Measurements from ENCODE around the gene LANCL2.

The LANCL2 gene

DNA sequence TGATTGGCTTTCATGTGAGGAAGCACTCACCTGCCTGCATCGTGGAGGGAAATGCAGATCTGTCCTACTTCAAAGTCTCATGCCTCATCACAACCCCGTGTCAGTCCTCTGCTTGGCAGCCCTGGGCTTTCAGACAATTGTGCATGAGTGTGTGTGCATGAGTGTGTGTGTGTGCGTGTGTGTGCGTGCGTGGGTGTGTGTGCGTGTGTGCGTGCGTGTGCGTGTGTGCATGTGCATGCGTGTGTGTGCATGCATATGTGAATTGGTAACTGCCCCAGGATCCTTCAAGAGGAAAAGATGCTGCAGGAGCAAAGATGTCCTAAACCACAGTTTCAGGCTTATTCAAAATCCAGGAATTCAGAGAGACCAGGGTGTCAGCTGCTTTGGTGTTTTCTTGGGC is 71.3 kb downstream of the LANCL2 start:
- H3K4me1 ChIP-seq (ENCODE audit: low read length) = peaks cover 14% of the 10 kb centered on the region
- H3K79me2 ChIP-seq (ENCODE audit: low read length) = no peaks in the 10 kb centered on the region
- H3K9ac ChIP-seq (ENCODE audit: low read length) = no peak overlapping the region
- H3K4me3 ChIP-seq (ENCODE audit: low read length) = no peak overlapping the region
- no peak overlapping the region for H3K4me2 ChIP-seq (ENCODE audit: low read length)
- H3K27ac ChIP-seq (ENCODE audit: low read length) = no peak overlapping the region
- H3K9me3 ChIP-seq (ENCODE audit: insufficient read depth, low read length) = no peaks in the 10 kb centered on the region
- no peak for TF ChIP-seq EZH2phosphoT487 (IDR thresholded peaks at IDR 0.05; ENCODE audit: low read depth)
- TF ChIP-seq, protein P1, sequence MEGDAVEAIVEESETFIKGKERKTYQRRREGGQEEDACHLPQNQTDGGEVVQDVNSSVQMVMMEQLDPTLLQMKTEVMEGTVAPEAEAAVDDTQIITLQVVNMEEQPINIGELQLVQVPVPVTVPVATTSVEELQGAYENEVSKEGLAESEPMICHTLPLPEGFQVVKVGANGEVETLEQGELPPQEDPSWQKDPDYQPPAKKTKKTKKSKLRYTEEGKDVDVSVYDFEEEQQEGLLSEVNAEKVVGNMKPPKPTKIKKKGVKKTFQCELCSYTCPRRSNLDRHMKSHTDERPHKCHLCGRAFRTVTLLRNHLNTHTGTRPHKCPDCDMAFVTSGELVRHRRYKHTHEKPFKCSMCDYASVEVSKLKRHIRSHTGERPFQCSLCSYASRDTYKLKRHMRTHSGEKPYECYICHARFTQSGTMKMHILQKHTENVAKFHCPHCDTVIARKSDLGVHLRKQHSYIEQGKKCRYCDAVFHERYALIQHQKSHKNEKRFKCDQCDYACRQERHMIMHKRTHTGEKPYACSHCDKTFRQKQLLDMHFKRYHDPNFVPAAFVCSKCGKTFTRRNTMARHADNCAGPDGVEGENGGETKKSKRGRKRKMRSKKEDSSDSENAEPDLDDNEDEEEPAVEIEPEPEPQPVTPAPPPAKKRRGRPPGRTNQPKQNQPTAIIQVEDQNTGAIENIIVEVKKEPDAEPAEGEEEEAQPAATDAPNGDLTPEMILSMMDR (IDR thresholded peaks at IDR 0.05; ENCODE audit: low read depth, low read length) = no peak
- H3K27me3 ChIP-seq (ENCODE audit: low read depth, low read length) = no peaks in the 10 kb centered on the region
- H3K36me3 ChIP-seq (replicated peaks; ENCODE audit: low read depth, low read length) = peaks cover 7% of the 10 kb centered on the region
- no peaks in the 10 kb centered on the region for H4K20me1 ChIP-seq (ENCODE audit: insufficient read depth, low read length)
- H2AFZ ChIP-seq (ENCODE audit: low read depth, low read length) = no peak overlapping the region

DNA sequence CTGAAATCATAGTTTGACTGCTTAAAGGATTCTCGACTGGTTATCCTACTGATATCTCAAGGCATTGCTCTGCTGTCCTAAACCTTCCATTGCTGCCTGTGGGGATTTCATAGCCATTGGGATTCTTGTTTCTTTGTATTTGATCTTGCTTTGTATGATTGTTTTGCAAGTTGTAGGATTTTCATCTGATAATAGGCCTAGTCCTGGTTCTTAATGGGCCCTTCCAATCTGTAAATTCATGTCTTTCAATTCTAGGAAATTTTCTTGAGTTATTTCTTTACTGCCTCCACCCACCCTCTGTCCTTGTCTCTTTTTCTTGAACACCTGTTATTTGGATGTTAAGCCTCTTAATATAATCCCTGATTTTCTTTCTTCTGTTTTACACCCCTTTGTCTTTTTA is 72.2 kb downstream of the LANCL2 start:
- Histone ChIP-seq H3K27me3 (ENCODE audit: low read depth, low read length) (no peaks in the 10 kb centered on the region), H2AFZ (ENCODE audit: low read depth, low read length) (no peak overlapping the region), H4K20me1 (ENCODE audit: insufficient read depth, low read length) (no peaks in the 10 kb centered on the region), H3K79me2 (ENCODE audit: low read length) (no peaks in the 10 kb centered on the region), H3K9ac (ENCODE audit: low read length) (no peak overlapping the region), H3K4me3 (ENCODE audit: low read length) (no peak overlapping the region), H3K4me1 (ENCODE audit: low read length) (peaks cover 14% of the 10 kb centered on the region), H3K4me2 (ENCODE audit: low read length) (no peak overlapping the region), H3K27ac (ENCODE audit: low read length) (no peak overlapping the region), H3K9me3 (ENCODE audit: insufficient read depth, low read length) (no peaks in the 10 kb centered on the region), H3K36me3 (replicated peaks; ENCODE audit: low read depth, low read length) (peaks cover 7% of the 10 kb centered on the region)
- TF ChIP-seq EZH2phosphoT487 (IDR thresholded peaks at IDR 0.05; ENCODE audit: low read depth) = no peak
- TF ChIP-seq, protein P1 (IDR thresholded peaks at IDR 0.05; ENCODE audit: low read depth, low read length) = no peak

DNA sequence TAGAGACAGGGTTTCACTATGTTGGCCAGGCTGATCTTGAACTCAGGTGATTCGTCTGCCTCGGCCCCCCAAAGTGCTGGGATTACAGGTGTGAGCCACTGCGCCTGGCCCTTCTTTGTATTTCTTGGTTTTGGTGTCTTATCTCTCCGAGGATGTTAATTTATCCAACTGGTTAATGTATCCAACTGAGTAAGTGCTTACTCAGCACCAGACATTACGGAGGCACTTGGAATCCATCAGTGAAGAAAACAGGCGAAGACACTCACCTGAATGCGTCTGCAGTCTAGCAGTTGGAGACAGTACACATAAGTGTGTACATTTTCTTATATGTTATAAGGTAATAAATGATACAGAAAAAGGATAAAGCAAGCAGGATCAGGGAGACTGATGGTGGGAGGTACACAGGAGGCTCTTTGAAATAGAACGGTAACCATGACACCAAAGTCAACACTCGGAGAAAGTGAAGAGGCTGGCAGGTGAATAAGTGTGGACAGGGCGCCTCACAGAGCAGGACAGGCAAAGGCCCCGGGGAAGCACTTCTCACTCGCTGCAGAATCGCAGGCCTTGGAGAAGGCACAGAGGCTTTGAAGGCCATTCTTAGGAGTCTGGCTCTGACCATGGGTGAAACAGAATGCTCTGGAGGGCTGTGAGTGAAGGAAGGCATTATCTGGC is 73.1 kb downstream of the LANCL2 start:
- Histone ChIP-seq H3K4me1 (ENCODE audit: low read length) (peaks cover 14% of the 10 kb centered on the region), H3K4me3 (ENCODE audit: low read length) (no peak overlapping the region), H3K36me3 (replicated peaks; ENCODE audit: low read depth, low read length) (peaks cover 7% of the 10 kb centered on the region), H4K20me1 (ENCODE audit: insufficient read depth, low read length) (no peaks in the 10 kb centered on the region), H3K27ac (ENCODE audit: low read length) (no peak overlapping the region), H3K9ac (ENCODE audit: low read length) (no peak overlapping the region), H3K4me2 (ENCODE audit: low read length) (no peak overlapping the region), H3K27me3 (ENCODE audit: low read depth, low read length) (no peaks in the 10 kb centered on the region), H3K79me2 (ENCODE audit: low read length) (no peaks in the 10 kb centered on the region), H2AFZ (ENCODE audit: low read depth, low read length) (no peak overlapping the region), H3K9me3 (ENCODE audit: insufficient read depth, low read length) (no peaks in the 10 kb centered on the region)
- TF ChIP-seq, protein P1 (IDR thresholded peaks at IDR 0.05; ENCODE audit: low read depth, low read length) = no peak
- no peak for TF ChIP-seq EZH2phosphoT487 (IDR thresholded peaks at IDR 0.05; ENCODE audit: low read depth)

DNA sequence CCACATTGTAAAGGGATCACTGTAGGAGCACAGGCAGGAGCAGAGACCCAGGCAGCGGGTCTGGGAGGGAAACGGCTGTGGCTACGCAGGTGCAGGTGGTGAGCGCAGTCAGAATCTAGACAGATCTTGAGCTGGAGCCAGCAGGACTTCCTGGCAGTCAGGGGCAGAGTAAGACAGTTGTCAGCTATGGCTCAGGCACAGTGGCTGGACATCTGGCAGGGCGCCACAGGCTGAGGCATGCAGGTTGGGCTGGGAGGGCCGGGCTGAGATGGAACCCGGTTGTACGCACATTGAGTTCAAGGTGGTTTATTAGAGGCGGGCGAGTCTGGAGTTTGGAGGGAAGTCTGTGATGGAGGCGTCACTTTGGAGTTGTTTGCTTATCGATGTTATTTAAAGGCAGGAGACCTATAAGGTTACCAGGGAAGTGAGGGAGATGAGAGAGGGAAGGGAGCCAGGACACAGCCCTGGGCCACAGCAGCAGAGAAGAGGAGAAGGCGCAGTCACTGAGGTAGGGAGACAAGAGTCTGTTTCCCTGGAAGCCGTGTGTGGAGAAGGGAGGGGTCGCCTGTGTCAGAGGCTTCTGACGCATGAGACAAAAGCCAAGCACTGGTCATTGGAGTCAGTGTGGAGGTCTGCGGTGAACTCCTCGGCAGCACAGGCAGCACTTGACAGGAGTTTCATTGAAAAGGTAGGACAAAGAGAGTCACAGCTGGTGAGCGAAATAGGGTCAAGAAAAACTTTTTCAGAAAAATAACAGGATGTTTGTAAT is 73.8 kb downstream of the LANCL2 start:
- H3K9me3 ChIP-seq (ENCODE audit: insufficient read depth, low read length) = no peaks in the 10 kb centered on the region
- H3K9ac ChIP-seq (ENCODE audit: low read length) = no peak overlapping the region
- no peaks in the 10 kb centered on the region for H4K20me1 ChIP-seq (ENCODE audit: insufficient read depth, low read length)
- no peak overlapping the region for H2AFZ ChIP-seq (ENCODE audit: low read depth, low read length)
- H3K27ac ChIP-seq (ENCODE audit: low read length) = no peak overlapping the region
- H3K79me2 ChIP-seq (ENCODE audit: low read length) = no peaks in the 10 kb centered on the region
- H3K4me2 ChIP-seq (ENCODE audit: low read length) = no peak overlapping the region
- TF ChIP-seq, protein P1 (IDR thresholded peaks at IDR 0.05; ENCODE audit: low read depth, low read length) = no peak
- no peak for TF ChIP-seq EZH2phosphoT487 (IDR thresholded peaks at IDR 0.05; ENCODE audit: low read depth)
- peaks cover 7% of the 10 kb centered on the region for H3K36me3 ChIP-seq (replicated peaks; ENCODE audit: low read depth, low read length)
- H3K27me3 ChIP-seq (ENCODE audit: low read depth, low read length) = no peaks in the 10 kb centered on the region
- peaks cover 8% of the 10 kb centered on the region for H3K4me1 ChIP-seq (ENCODE audit: low read length)
- H3K4me3 ChIP-seq (ENCODE audit: low read length) = no peak overlapping the region

Measured in OCI-LY3 (cell line).